GM12875 (cell line): ENCODE data around the gene ANO2.

ENCODE experiments used
- H3K4me3 ChIP-seq: one replicate; pipeline ENCODE4 v1.5.1; 2011; ENCODE audit warnings: low read depth, low read length, control low read depth
- CTCF ChIP-seq: IDR thresholded peaks from 2 replicates; pipeline ENCODE4 v1.5.1; 2011; ENCODE audit warnings: low read depth, mild to moderate bottlenecking, control low read depth, inconsistent platforms, low read length, moderate library complexity, borderline replicate concordance; ENCODE audit not compliant: insufficient read depth

The ANO2 gene

GRCh38 chr12:5742258-5742657 lies 202.8 kb downstream of the ANO2 start:
- H3K4me3 ChIP-seq = no peak overlapping the region
- no peak for TF ChIP-seq CTCF

- no peak overlapping the region for H3K4me3 ChIP-seq
- no peak for TF ChIP-seq CTCF
Measured at GRCh38 chr12:5739917-5740316, 205.1 kb downstream of the ANO2 start.

- no peak for TF ChIP-seq CTCF
- no peak overlapping the region for H3K4me3 ChIP-seq
Measured at GRCh38 chr12:5737778-5738177, 207.3 kb downstream of the ANO2 start.

- no peak for TF ChIP-seq CTCF
- H3K4me3 ChIP-seq = no peak overlapping the region
Measured at GRCh38 chr12:5736527-5736926, 208.5 kb downstream of the ANO2 start.

- no peak overlapping the region for H3K4me3 ChIP-seq
Measured at GRCh38 chr12:5736016-5736415, 209.0 kb downstream of the ANO2 start.

GRCh38 chr12:5733916-5734315 lies 211.1 kb downstream of the ANO2 start:
- TF ChIP-seq CTCF = no peak
- H3K4me3 ChIP-seq = no peak overlapping the region

More at GRCh38 chr12:5736016-5736415, 209.0 kb downstream of the ANO2 start:
- no peak for TF ChIP-seq CTCF

GRCh38 chr12:5733136-5733755 lies 211.8 kb downstream of the ANO2 start:
- H3K4me3 ChIP-seq = no peak overlapping the region
- no peak for TF ChIP-seq CTCF
